HepG2 (cell line): ENCODE data around the gene KIF2C. TPM values are rescaled to one million over a fixed set of nuclear protein-coding genes. Genes with fewer than 3 reads are reported as not detected.

Experiments used
- HNRNPL ChIP-seq: fragments of 200-400 bp; formaldehyde crosslinking; IDR thresholded peaks from 2 replicates; pipeline ENCODE4 v1.6.1; 2017; ENCODE audit warnings: mild to moderate bottlenecking, low read depth, low read length
- IRF1 ChIP-seq: sonication (generic); formaldehyde crosslinking; IDR thresholded peaks from 2 replicates; pipeline ENCODE4 v1.4.0; 2020; ENCODE audit warnings: low read depth, mild to moderate bottlenecking, missing genetic modification reagents
- MAX ChIP-seq: IDR thresholded peaks from 2 replicates; pipeline ENCODE4 v1.6.1; 2012; ENCODE audit warnings: inconsistent platforms
- MAZ ChIP-seq, 2 experiments: sonication (generic) in 1 of 2; formaldehyde crosslinking in 1 of 2; IDR thresholded peaks; 2 replicates each; pipeline versions ENCODE4 v1.5.0 to v1.6.1; 2012 to 2020; ENCODE audit warnings: low read depth in 2 of 2, mild to moderate bottlenecking in 2 of 2, borderline replicate concordance in 1 of 2, improper control_type of control experiment in 1 of 2, low read length in 1 of 2, missing genetic modification reagents in 1 of 2, moderate library complexity in 1 of 2
- MED1 ChIP-seq: sonication (generic); formaldehyde crosslinking; IDR thresholded peaks from 2 replicates; pipeline ENCODE4 v1.4.0; 2020; ENCODE audit warnings: missing genetic modification reagents
- RFXANK ChIP-seq: IDR thresholded peaks from 2 replicates; pipeline ENCODE4 v1.6.1; 2016
- SOX13 ChIP-seq, 3 experiments: fragments of 450-650 bp in 1 of 3; sonication (generic) in 1 of 3; formaldehyde crosslinking in 1 of 3; IDR thresholded peaks in 2 of 3; conservative IDR thresholded peaks in 1 of 3; 2 replicates each; pipeline versions ENCODE4 v1.5.0 to v1.6.1; 2016 to 2020; ENCODE audit warnings: antibody characterized with exemption in 1 of 3, mild to moderate bottlenecking in 1 of 3, missing compliant biosample characterization in 1 of 3, missing genetic modification reagents in 1 of 3, moderate library complexity in 1 of 3
- TCF7 ChIP-seq: sonication (generic); IDR thresholded peaks from 2 replicates; pipeline ENCODE4 v1.6.1; 2016; ENCODE audit warnings: antibody characterized with exemption, low read depth
- ZBTB33 ChIP-seq: sonication (generic); formaldehyde crosslinking; IDR thresholded peaks from 2 replicates; pipeline ENCODE4 v1.4.0; 2020; ENCODE audit warnings: missing genetic modification reagents
- ZBTB8A ChIP-seq: sonication (generic); formaldehyde crosslinking; IDR thresholded peaks from 2 replicates; pipeline ENCODE4 v1.4.0; 2020; ENCODE audit warnings: mild to moderate bottlenecking, low read depth, missing genetic modification reagents, borderline replicate concordance
- ZFP37 ChIP-seq: sonication (generic); formaldehyde crosslinking; IDR thresholded peaks from 2 replicates; pipeline ENCODE4 v1.4.0; 2020; ENCODE audit warnings: missing genetic modification reagents, borderline replicate concordance
- ZNF20 ChIP-seq: sonication (generic); formaldehyde crosslinking; IDR thresholded peaks from 2 replicates; pipeline ENCODE4 v1.4.0; 2020; ENCODE audit warnings: mild to moderate bottlenecking, moderate library complexity, missing genetic modification reagents
- ZNF264 ChIP-seq: sonication (generic); formaldehyde crosslinking; IDR thresholded peaks from 2 replicates; pipeline ENCODE4 v1.4.0; 2020; ENCODE audit warnings: missing genetic modification reagents
- ZNF383 ChIP-seq: sonication (generic); formaldehyde crosslinking; IDR thresholded peaks from 2 replicates; pipeline ENCODE4 v1.4.0; 2020; ENCODE audit warnings: missing genetic modification reagents, mild to moderate bottlenecking, borderline replicate concordance
- ZNF430 ChIP-seq: sonication (generic); formaldehyde crosslinking; IDR thresholded peaks from 2 replicates; pipeline ENCODE4 v1.9.0; 2021; ENCODE audit warnings: mild to moderate bottlenecking, missing genetic modification reagents
- ZNF616 ChIP-seq: sonication (generic); formaldehyde crosslinking; IDR thresholded peaks from 2 replicates; pipeline ENCODE4 v1.5.0; 2020; ENCODE audit warnings: low read depth, mild to moderate bottlenecking, missing genetic modification reagents
- ZNF660 ChIP-seq: sonication (generic); formaldehyde crosslinking; IDR thresholded peaks from 2 replicates; pipeline ENCODE4 v1.5.1; 2020; ENCODE audit warnings: mild to moderate bottlenecking, low read depth, missing genetic modification reagents, borderline replicate concordance
- ZNF782 ChIP-seq: sonication (generic); formaldehyde crosslinking; IDR thresholded peaks from 2 replicates; pipeline ENCODE4 v1.4.0; 2020; ENCODE audit warnings: missing genetic modification reagents, mild to moderate bottlenecking, borderline replicate concordance
- ZNF816 ChIP-seq: sonication (generic); formaldehyde crosslinking; IDR thresholded peaks from 2 replicates; pipeline ENCODE4 v1.8.0; 2022; ENCODE audit warnings: missing genetic modification reagents, mild to moderate bottlenecking, borderline replicate concordance
- ZNF891 ChIP-seq: sonication (generic); formaldehyde crosslinking; IDR thresholded peaks from 2 replicates; pipeline ENCODE4 v1.5.0; 2020; ENCODE audit warnings: mild to moderate bottlenecking, missing genetic modification reagents
- polyA plus RNA-seq, 8 experiments: library from polyadenylated mRNA; depleted of rRNA in 3 of 8; stranded (reverse) in 7 of 8; unstranded in 1 of 8; fragments of >200 nt; fragmentation: Illumina TruSeq in 4 of 8; extraction: Trizol in 4 of 8; gene quantifications; 2 replicates each; pipeline versions ENCODE4 v1.2.1 to v1.2.3, GENCODE V29; 2011 to 2016; ENCODE audit warnings: low read depth in 4 of 8, missing spikeins in 1 of 8, mixed read lengths in 1 of 8; ENCODE audit not compliant: insufficient read depth in 1 of 8
- total RNA-seq, 5 experiments: library from RNA; depleted of rRNA; stranded (reverse); fragments of >200 nt; fragmentation: Illumina TruSeq; extraction: Trizol; gene quantifications; 2 replicates each; pipeline ENCODE4 v1.2.3, GENCODE V29; 2016; ENCODE audit warnings: low read depth in 1 of 5
- TF ChIP-seq, protein P1 (sequence below): sonication (generic); formaldehyde crosslinking; IDR thresholded peaks from 2 replicates; pipeline ENCODE4 v1.4.0; 2020; ENCODE audit warnings: missing genetic modification reagents; ENCODE audit errors: not compliant biosample characterization
- TF ChIP-seq, protein P2 (sequence below): sonication (generic); formaldehyde crosslinking; IDR thresholded peaks from 2 replicates; pipeline ENCODE4 v1.5.0; 2020; ENCODE audit warnings: missing genetic modification reagents, mild to moderate bottlenecking, borderline replicate concordance

Gene KIF2C
- total and polyA plus RNA-seq, 2 of the 13 experiments (the other 11 are each of a cell fraction or from before 2014, with no cell fraction given), result 29.7 to 53.7 TPM

- TF ChIP-seq ZNF20 (CRISPR knock-in tag) (no peak), ZBTB33 (CRISPR knock-in tag) (peak; percentile 64; the same call in 1 of the 2 replicates), SOX13 (IDR thresholded peaks at IDR 0.05) (no peak), SOX13 (CRISPR knock-in tag; conservative IDR thresholded peaks at IDR 0.05 in 1 of 2, IDR thresholded peaks at IDR 0.05 in 1 of 2) (peak in 1 of 2 experiments; percentile 28; a peak in 1 of 4 replicates), TCF7 (no peak), ZNF782 (CRISPR knock-in tag) (peak; percentile 78; the same call in 1 of the 2 replicates), ZFP37 (CRISPR knock-in tag) (peak; percentile 51; the same call in 1 of the 2 replicates), IRF1 (CRISPR knock-in tag) (peak; percentile 88; the same call in 1 of the 2 replicates), ZNF816 (peak; percentile 90), RFXANK (no peak; the same call in 1 of the 2 replicates), ZNF430 (CRISPR knock-in tag) (no peak), MED1 (peak; percentile 90), ZNF264 (CRISPR knock-in tag) (peak; percentile 72; the same call in 1 of the 2 replicates), ZNF891 (0 out of 2 replicates have a peak, but pooled peaks have one; percentile 45), MAX (peak; percentile 92), ZBTB8A (no peak), ZNF616 (CRISPR knock-in tag) (peak; percentile 5; the same call in 1 of the 2 replicates), MAZ (IDR thresholded peaks at IDR 0.05; ENCODE audit: borderline replicate concordance, low read depth, low read length) (peak; percentile 69), MAZ (CRISPR knock-in tag; IDR thresholded peaks at IDR 0.05; ENCODE audit: low read depth) (peak; percentile 83), ZNF660 (CRISPR knock-in tag) (no peak), ZNF383 (no peak), HNRNPL (peak; percentile 47; the same call in 1 of the 2 replicates)
- TF ChIP-seq, protein P1, sequence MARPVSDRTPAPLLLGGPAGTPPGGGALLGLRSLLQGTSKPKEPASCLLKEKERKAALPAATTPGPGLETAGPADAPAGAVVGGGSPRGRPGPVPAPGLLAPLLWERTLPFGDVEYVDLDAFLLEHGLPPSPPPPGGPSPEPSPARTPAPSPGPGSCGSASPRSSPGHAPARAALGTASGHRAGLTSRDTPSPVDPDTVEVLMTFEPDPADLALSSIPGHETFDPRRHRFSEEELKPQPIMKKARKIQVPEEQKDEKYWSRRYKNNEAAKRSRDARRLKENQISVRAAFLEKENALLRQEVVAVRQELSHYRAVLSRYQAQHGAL (CRISPR knock-in tag), result peak; percentile 86
- TF ChIP-seq, protein P2, sequence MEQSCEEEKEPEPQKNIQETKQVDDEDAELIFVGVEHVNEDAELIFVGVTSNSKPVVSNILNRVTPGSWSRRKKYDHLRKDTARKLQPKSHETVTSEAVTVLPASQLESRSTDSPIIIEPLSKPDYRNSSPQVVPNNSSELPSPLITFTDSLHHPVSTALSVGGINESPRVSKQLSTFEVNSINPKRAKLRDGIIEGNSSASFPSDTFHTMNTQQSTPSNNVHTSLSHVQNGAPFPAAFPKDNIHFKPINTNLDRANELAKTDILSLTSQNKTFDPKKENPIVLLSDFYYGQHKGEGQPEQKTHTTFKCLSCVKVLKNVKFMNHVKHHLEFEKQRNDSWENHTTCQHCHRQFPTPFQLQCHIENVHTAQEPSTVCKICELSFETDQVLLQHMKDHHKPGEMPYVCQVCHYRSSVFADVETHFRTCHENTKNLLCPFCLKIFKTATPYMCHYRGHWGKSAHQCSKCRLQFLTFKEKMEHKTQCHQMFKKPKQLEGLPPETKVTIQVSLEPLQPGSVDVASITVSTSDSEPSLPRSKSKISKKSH, result no peak
Measured at GRCh38 chr1:44775078-44775929, 35.7 kb downstream of the KIF2C start, which contains the start of gene RPS8 (continued).
